Measurements from ENCODE around the gene PKP2.

- TF ChIP-seq EP300 (IDR thresholded peaks at IDR 0.05; ENCODE audit: low read depth in 2 of 2, low read length in 2 of 2) (no peak), EP300 (CRISPR knock-in tag; IDR thresholded peaks at IDR 0.05; ENCODE audit: borderline replicate concordance) (no peak), FOXP4 (CRISPR knock-in tag; IDR thresholded peaks at IDR 0.05) (no peak), ZKSCAN1 (IDR thresholded peaks at IDR 0.05; ENCODE audit: low read length) (no peak), CTCF (CRISPR knock-in tag; IDR thresholded peaks at IDR 0.05) (no peak), DDIT3 (CRISPR knock-in tag; IDR thresholded peaks at IDR 0.05) (no peak), ZNF24 (IDR thresholded peaks at IDR 0.05) (no peak)
These were observed 120.3 kb downstream of the PKP2 start for GRCh38 chr12:32776258-32776657.
